Activated B cell treated with CpG ODN at 0.5 μM for 24 hours (primary cell): ENCODE measurements around the gene KCNQ1. TPM values are rescaled to one million over a fixed set of nuclear protein-coding genes. Genes with fewer than 3 reads are reported as not detected.

ENCODE experiments used
- ATAC-seq: fragments of 200-7000 bp; cut with Tn5 transposase; one replicate; pipeline ENCODE4 v1.10.0; 2021; ENCODE audit warnings: low read depth, mild to moderate bottlenecking, moderate library complexity
- CTCF ChIA-PET: fragments of 350-600 bp; sonication (Branson Sonifier 250); formaldehyde crosslinking; loops from one replicate; lab custom pipeline; 2021; ENCODE audit warnings: antibody characterized with exemption; lab: Charles Lee
- POLR2A ChIA-PET: fragments of 350-600 bp; sonication (Branson Sonifier 250); formaldehyde crosslinking; loops from one replicate; lab custom pipeline; 2021; ENCODE audit warnings: antibody characterized with exemption; lab: Charles Lee
- DNase-seq: peaks from one replicate; pipeline ENCODE4 v3.0.0; 2022
- H3K27ac Mint-ChIP-seq: one replicate; pipeline ENCODE4 v1.8.0; 2020; ENCODE audit warnings: mixed read lengths
- H3K27me3 Mint-ChIP-seq: one replicate; pipeline ENCODE4 v1.8.0; 2021; ENCODE audit warnings: mixed read lengths
- H3K36me3 Mint-ChIP-seq: one replicate; pipeline ENCODE4 v1.8.0; 2021; ENCODE audit warnings: low read depth, mixed read lengths
- H3K4me1 Mint-ChIP-seq: one replicate; pipeline ENCODE4 v1.8.0; 2021; ENCODE audit warnings: mixed read lengths
- H3K4me3 Mint-ChIP-seq: one replicate; pipeline ENCODE4 v1.8.0; 2020; ENCODE audit warnings: mild to moderate bottlenecking, mixed read lengths
- H3K9me3 Mint-ChIP-seq: one replicate; pipeline ENCODE4 v1.8.0; 2020; ENCODE audit warnings: mixed read lengths
- intact Hi-C: fragments of 100-400 bp; cut with micrococcal nuclease; formaldehyde crosslinking; loops from one replicate; pipeline ENCODE4 v1.15.1; 2024
- total RNA-seq: library from RNA; stranded (reverse); gene quantifications from 2 replicates; pipeline ENCODE4 v1.2.3, GENCODE V29; 2022
- TF ChIP-seq, protein P1 (sequence below): fragments of 200-600 bp; IDR thresholded peaks from one replicate; pipeline ENCODE4 v1.8.0; 2022; ENCODE audit warnings: antibody characterized with exemption, mild to moderate bottlenecking

KCNQ1 gene
- total RNA-seq, 1 donor from 2014 or later: 6.5 TPM

GRCh38 chr11:2428322-2428795 is 16.4 kb upstream of the KCNQ1 start:
- Mint-ChIP-seq H3K36me3 (no peaks in the 10 kb centered on the region), H3K4me3 (no peak overlapping the region), H3K9me3 (no peaks in the 10 kb centered on the region), H3K27ac (no peak overlapping the region), H3K4me1 (no peaks in the 10 kb centered on the region), H3K27me3 (no peaks in the 10 kb centered on the region)
- ChIA-PET CTCF (interaction anchor here (1.0 to 5.5 kb wide), 5 partner anchors 100 to 464 kb away, joined by 3 to 102 read pairs (median 3); no protein-coding TSS in a partner anchor), POLR2A (no interaction called here)
- ATAC-seq (peak; percentile 97), DNase-seq (peak; percentile 76)
- TF ChIP-seq, protein P1, sequence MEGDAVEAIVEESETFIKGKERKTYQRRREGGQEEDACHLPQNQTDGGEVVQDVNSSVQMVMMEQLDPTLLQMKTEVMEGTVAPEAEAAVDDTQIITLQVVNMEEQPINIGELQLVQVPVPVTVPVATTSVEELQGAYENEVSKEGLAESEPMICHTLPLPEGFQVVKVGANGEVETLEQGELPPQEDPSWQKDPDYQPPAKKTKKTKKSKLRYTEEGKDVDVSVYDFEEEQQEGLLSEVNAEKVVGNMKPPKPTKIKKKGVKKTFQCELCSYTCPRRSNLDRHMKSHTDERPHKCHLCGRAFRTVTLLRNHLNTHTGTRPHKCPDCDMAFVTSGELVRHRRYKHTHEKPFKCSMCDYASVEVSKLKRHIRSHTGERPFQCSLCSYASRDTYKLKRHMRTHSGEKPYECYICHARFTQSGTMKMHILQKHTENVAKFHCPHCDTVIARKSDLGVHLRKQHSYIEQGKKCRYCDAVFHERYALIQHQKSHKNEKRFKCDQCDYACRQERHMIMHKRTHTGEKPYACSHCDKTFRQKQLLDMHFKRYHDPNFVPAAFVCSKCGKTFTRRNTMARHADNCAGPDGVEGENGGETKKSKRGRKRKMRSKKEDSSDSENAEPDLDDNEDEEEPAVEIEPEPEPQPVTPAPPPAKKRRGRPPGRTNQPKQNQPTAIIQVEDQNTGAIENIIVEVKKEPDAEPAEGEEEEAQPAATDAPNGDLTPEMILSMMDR: peak; percentile 57
- intact Hi-C loops: loop anchor here (1.0 to 2.0 kb wide), 6 partner anchors 34 to 662 kb away; no protein-coding TSS in a partner anchor

GRCh38 chr11:2431395-2431794 is 13.4 kb upstream of the KCNQ1 start:
- Mint-ChIP-seq H3K4me1 (no peaks in the 10 kb centered on the region), H3K27ac (no peak overlapping the region), H3K9me3 (no peaks in the 10 kb centered on the region), H3K4me3 (no peak overlapping the region), H3K36me3 (no peaks in the 10 kb centered on the region), H3K27me3 (no peaks in the 10 kb centered on the region)
- CTCF ChIA-PET: interaction anchor here (1.0 to 1.5 kb wide), 2 partner anchors 8 to 102 kb away, joined by 3 to 4 read pairs; no protein-coding TSS in a partner anchor
- intact Hi-C loops: no loop called here
- DNase-seq (no peak), ATAC-seq (no peak)
- TF ChIP-seq, protein P1: no peak
- POLR2A ChIA-PET: no interaction called here

DNA sequence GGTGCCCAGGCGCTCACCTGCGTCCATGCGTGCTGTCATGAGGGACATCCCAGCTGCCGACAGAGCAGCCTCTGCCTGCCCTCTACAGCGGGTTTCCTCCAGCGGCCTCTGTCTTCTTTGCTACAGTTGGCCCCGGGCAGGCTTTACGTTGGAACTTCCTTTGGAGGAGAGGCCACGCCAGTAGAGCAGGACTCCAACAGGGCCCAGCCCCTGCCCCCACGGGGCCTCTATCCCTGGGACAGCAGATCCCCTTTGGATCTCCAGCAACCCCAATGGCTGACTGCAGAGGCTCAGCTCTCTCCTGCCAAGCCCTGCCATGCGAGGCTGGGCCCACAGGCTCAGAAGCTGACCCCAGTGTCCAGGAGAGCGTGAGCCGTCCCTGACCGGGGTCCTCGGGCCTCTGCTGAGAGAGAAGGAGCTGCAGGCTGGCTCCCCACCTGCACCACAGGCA is 12.6 kb upstream of the KCNQ1 start:
- ATAC-seq (no peak), DNase-seq (no peak)
- Mint-ChIP-seq H3K27me3 (no peaks in the 10 kb centered on the region), H3K36me3 (no peaks in the 10 kb centered on the region), H3K4me1 (no peaks in the 10 kb centered on the region), H3K4me3 (no peak overlapping the region), H3K9me3 (no peaks in the 10 kb centered on the region), H3K27ac (no peak overlapping the region)
- ChIA-PET POLR2A (no interaction called here), CTCF (interaction anchor here (1.1 to 1.5 kb wide), 2 partner anchors 99 to 101 kb away, joined by 3 to 4 read pairs; no protein-coding TSS in a partner anchor)
- intact Hi-C loops: no loop called here
- TF ChIP-seq, protein P1: no peak

DNA sequence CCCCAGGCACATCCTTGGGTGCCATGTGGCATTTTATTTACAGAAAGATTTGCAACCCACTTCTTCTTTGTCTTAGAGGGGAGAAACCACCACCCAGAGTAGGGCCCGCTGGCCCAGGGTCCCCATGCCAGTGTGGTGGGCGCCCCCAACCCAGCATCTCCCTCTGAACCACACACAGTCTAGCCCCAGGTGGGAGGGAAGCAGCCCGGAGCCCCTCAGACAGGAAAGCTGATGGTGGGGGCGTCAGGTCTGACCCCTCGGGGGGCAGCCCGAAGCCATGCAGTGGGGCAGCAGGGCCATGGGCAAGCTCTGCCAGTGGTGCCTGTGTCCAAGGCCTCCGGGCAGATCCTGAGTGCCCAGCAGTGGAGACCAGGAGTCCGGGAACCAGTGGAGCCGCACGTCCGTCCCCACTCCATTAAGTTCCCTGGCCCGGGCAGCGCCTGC is 12.2 kb upstream of the KCNQ1 start:
- CTCF ChIA-PET: interaction anchor here (1.1 kb wide), 1 partner anchor 98 kb away, joined by 3 read pairs; no protein-coding TSS in a partner anchor
- Mint-ChIP-seq H3K36me3 (no peaks in the 10 kb centered on the region), H3K4me1 (no peaks in the 10 kb centered on the region), H3K27ac (no peak overlapping the region), H3K9me3 (no peaks in the 10 kb centered on the region), H3K27me3 (no peaks in the 10 kb centered on the region), H3K4me3 (no peak overlapping the region)
- no peak for ATAC-seq
- DNase-seq: peak; percentile 12
- POLR2A ChIA-PET: no interaction called here
- TF ChIP-seq, protein P1: no peak
- intact Hi-C loops: no loop called here

DNA sequence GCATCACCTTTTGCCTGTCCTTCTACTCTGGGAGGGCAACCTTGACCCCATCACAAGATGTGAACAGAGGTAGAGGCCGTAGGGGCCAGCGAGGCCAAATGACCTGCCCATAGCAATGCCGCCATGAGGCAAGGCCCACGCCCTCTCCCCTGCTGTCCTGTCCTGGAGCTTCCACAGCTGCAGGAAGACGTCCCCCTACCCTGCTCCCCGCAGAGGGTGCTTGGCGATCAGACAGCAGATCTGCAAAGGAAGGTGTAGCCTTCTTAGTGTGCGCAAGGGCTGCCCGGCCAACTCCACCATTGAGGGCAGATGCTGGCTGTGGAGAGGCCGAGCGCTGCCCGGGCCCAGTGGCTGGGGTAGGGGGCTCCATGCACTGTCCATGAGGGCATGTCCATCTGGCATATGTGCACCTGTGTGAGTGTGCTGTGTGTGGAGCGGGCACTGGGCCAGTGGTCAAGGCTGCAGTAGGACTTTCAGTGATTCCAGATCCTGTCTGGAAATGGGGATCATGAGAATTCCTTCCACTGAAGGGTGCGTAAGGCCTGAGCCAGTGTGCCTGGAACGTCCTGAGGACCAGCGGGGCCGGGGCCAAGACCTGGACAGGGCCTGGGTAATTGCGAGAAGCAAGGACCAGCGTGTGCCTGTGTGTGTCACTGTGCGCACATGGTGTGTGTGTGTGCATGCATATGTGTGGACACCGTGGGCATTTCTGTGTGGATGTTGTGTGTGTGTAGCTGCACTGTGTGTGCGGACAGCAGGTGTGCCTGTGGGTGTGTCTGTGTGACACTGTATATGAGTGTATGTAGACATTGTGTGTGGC is 11.5 kb upstream of the KCNQ1 start:
- Mint-ChIP-seq H3K27ac (no peak overlapping the region), H3K36me3 (no peaks in the 10 kb centered on the region), H3K27me3 (no peaks in the 10 kb centered on the region), H3K4me3 (no peak overlapping the region), H3K9me3 (no peaks in the 10 kb centered on the region), H3K4me1 (no peaks in the 10 kb centered on the region)
- no peak for ATAC-seq
- TF ChIP-seq, protein P1: no peak
- POLR2A ChIA-PET: no interaction called here
- DNase-seq: peak; percentile 1
- intact Hi-C loops: no loop called here
- CTCF ChIA-PET: no interaction called here
